ENCODE results near the gene RFX3.
A peak's percentile ranks its signal among the peaks of the same experiment; 100 is the strongest.

GRCh38 chr9:3467593-3468219, 58.1 kb downstream of the RFX3 start:
- TF ChIP-seq EZH2 (IDR thresholded peaks at IDR 0.05; ENCODE audit: low read length, unreplicated experiment) = no peak
- TF ChIP-seq, protein P1, sequence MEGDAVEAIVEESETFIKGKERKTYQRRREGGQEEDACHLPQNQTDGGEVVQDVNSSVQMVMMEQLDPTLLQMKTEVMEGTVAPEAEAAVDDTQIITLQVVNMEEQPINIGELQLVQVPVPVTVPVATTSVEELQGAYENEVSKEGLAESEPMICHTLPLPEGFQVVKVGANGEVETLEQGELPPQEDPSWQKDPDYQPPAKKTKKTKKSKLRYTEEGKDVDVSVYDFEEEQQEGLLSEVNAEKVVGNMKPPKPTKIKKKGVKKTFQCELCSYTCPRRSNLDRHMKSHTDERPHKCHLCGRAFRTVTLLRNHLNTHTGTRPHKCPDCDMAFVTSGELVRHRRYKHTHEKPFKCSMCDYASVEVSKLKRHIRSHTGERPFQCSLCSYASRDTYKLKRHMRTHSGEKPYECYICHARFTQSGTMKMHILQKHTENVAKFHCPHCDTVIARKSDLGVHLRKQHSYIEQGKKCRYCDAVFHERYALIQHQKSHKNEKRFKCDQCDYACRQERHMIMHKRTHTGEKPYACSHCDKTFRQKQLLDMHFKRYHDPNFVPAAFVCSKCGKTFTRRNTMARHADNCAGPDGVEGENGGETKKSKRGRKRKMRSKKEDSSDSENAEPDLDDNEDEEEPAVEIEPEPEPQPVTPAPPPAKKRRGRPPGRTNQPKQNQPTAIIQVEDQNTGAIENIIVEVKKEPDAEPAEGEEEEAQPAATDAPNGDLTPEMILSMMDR (conservative IDR thresholded peaks at IDR 0.05; ENCODE audit: low read depth, low read length) = peak; percentile 89
